MM.1S (cell line): ENCODE data around the gene AP1AR.

Source experiments
- DNase-seq: peaks from one replicate; pipeline ENCODE4 v3.0.0-alpha.2; 2015
- H2AFZ ChIP-seq: fragments of 300-600 bp; sonication (generic); 2 replicates; pipeline ENCODE4 v1.6.0; 2016; ENCODE audit warnings: antibody characterized with exemption, low read length
- H3F3A ChIP-seq: fragments of 300-600 bp; sonication (generic); 2 replicates; pipeline ENCODE4 v1.6.1; 2016; ENCODE audit warnings: mild to moderate bottlenecking, antibody characterized with exemption, low read length, moderate library complexity, mixed read lengths; ENCODE audit not compliant: insufficient read depth
- H3K27ac ChIP-seq: fragments of 300-600 bp; sonication (generic); 2 replicates; pipeline ENCODE4 v1.5.1; 2016; ENCODE audit warnings: mild to moderate bottlenecking, low read length
- H3K27me3 ChIP-seq: fragments of 300-600 bp; sonication (generic); replicated peaks from 2 replicates; pipeline ENCODE4 v1.6.0; 2016; ENCODE audit warnings: low read length; ENCODE audit not compliant: insufficient read depth
- H3K36me3 ChIP-seq: fragments of 300-600 bp; sonication (generic); replicated peaks from 2 replicates; pipeline ENCODE4 v1.6.1; 2016; ENCODE audit warnings: mild to moderate bottlenecking, low read length, mixed read lengths; ENCODE audit not compliant: insufficient read depth
- H3K4me1 ChIP-seq: fragments of 300-600 bp; sonication (generic); 2 replicates; pipeline ENCODE4 v1.6.1; 2016; ENCODE audit warnings: low read length, mixed read lengths
- H3K4me2 ChIP-seq: fragments of 300-600 bp; sonication (generic); 2 replicates; pipeline ENCODE4 v1.6.0; 2016; ENCODE audit warnings: low read depth, low read length
- H3K4me3 ChIP-seq: fragments of 300-600 bp; sonication (generic); 2 replicates; pipeline ENCODE4 v1.5.1; 2016; ENCODE audit warnings: low read length, mixed read lengths
- H3K79me2 ChIP-seq: fragments of 300-600 bp; sonication (generic); 2 replicates; pipeline ENCODE4 v1.6.1; 2016; ENCODE audit warnings: mixed run types, low read length, mixed read lengths
- H3K9ac ChIP-seq: fragments of 300-600 bp; sonication (generic); 2 replicates; pipeline ENCODE4 v1.6.1; 2016; ENCODE audit warnings: low read length, mixed read lengths
- H3K9me2 ChIP-seq: fragments of 300-600 bp; sonication (generic); replicated peaks from 2 replicates; pipeline ENCODE4 v1.6.1; 2016; ENCODE audit warnings: mild to moderate bottlenecking, low read length, mixed read lengths; ENCODE audit not compliant: insufficient read depth
- H3K9me3 ChIP-seq: fragments of 300-600 bp; sonication (generic); replicated peaks from 2 replicates; pipeline ENCODE4 v1.6.1; 2016; ENCODE audit warnings: mild to moderate bottlenecking, low read length, mixed read lengths; ENCODE audit not compliant: insufficient read depth
- H4K20me1 ChIP-seq: fragments of 300-600 bp; sonication (generic); 2 replicates; pipeline ENCODE4 v1.6.1; 2016; ENCODE audit warnings: mild to moderate bottlenecking, low read length, moderate library complexity, mixed read lengths; ENCODE audit not compliant: insufficient read depth
- CTCF ChIP-seq: fragments of 300-600 bp; sonication (generic); IDR thresholded peaks from 2 replicates; pipeline ENCODE4 v1.5.1; 2016; ENCODE audit warnings: antibody characterized with exemption, low read length, mixed read lengths
- EZH2 ChIP-seq: fragments of 300-600 bp; sonication (generic); optimal IDR thresholded peaks from 2 replicates; pipeline ENCODE3; 2017; ENCODE audit warnings: low read depth, mild to moderate bottlenecking, antibody characterized with exemption, low read length, mixed read lengths
- EZH2phosphoT487 ChIP-seq: fragments of 300-600 bp; sonication (generic); IDR thresholded peaks from 2 replicates; pipeline ENCODE4 v1.6.1; 2018; ENCODE audit warnings: antibody characterized with exemption, low read length

Gene AP1AR

GRCh38 chr4:112214390-112215264, 17.0 kb upstream of the AP1AR start:
- TF ChIP-seq CTCF (peak; percentile 33), EZH2phosphoT487 (no peak)
- peak overlapping the region; percentile 33; the same call in 1 of the 2 replicates for H2AFZ ChIP-seq
- no peak overlapping the region for H3K27ac ChIP-seq
- H3K4me1 ChIP-seq: peaks cover 19% of the 10 kb centered on the region
- H3K36me3 ChIP-seq: no peaks in the 10 kb centered on the region
- no peak overlapping the region for H3K4me3 ChIP-seq
- H3K4me2 ChIP-seq: peak overlapping the region; percentile 30
- no peaks in the 10 kb centered on the region for H3F3A ChIP-seq
- no peaks in the 10 kb centered on the region for H4K20me1 ChIP-seq
- no peaks in the 10 kb centered on the region for H3K9me2 ChIP-seq
- no peaks in the 10 kb centered on the region for H3K9me3 ChIP-seq
- DNase-seq: peak; percentile 19
- no peaks in the 10 kb centered on the region for H3K79me2 ChIP-seq
- H3K9ac ChIP-seq: peak overlapping the region; percentile 7; the same call in 1 of the 2 replicates
- no peaks in the 10 kb centered on the region for H3K27me3 ChIP-seq

- H3K4me2 ChIP-seq: no peak overlapping the region
- no peaks in the 10 kb centered on the region for H3K27me3 ChIP-seq
- no peaks in the 10 kb centered on the region for H4K20me1 ChIP-seq
- H3K36me3 ChIP-seq: no peaks in the 10 kb centered on the region
- no peak for TF ChIP-seq EZH2
- TF ChIP-seq EZH2phosphoT487: no peak
- TF ChIP-seq CTCF: no peak
- DNase-seq: no peak
- no peaks in the 10 kb centered on the region for H3K4me1 ChIP-seq
- no peak overlapping the region for H3K27ac ChIP-seq
- H3K9ac ChIP-seq: no peak overlapping the region
- no peaks in the 10 kb centered on the region for H3F3A ChIP-seq
- no peaks in the 10 kb centered on the region for H3K9me3 ChIP-seq
- 0 out of 2 replicates have a peak overlapping the region, but pooled peaks have one; percentile 4 for H2AFZ ChIP-seq
- H3K79me2 ChIP-seq: no peaks in the 10 kb centered on the region
- no peak overlapping the region for H3K4me3 ChIP-seq
- H3K9me2 ChIP-seq: no peaks in the 10 kb centered on the region
These were observed 11.7 kb upstream of the AP1AR start for GRCh38 chr4:112219826-112220366.

GRCh38 chr4:112222219-112222955, 9.2 kb upstream of the AP1AR start:
- Histone ChIP-seq H4K20me1 (no peaks in the 10 kb centered on the region), H3K27me3 (no peaks in the 10 kb centered on the region), H3K79me2 (no peaks in the 10 kb centered on the region), H3K9ac (no peak overlapping the region), H2AFZ (no peak overlapping the region), H3F3A (no peaks in the 10 kb centered on the region), H3K27ac (no peak overlapping the region), H3K9me3 (no peaks in the 10 kb centered on the region), H3K4me2 (no peak overlapping the region), H3K4me1 (no peaks in the 10 kb centered on the region), H3K9me2 (no peaks in the 10 kb centered on the region), H3K36me3 (no peaks in the 10 kb centered on the region), H3K4me3 (no peak overlapping the region)
- DNase-seq: no peak
- no peak for TF ChIP-seq EZH2
- no peak for TF ChIP-seq EZH2phosphoT487
- no peak for TF ChIP-seq CTCF
